Muscle of back (tissue), 11 donors: Measurements from ENCODE around the gene CIT. TPM values are rescaled to one million over a fixed set of nuclear protein-coding genes. Genes with fewer than 3 reads are reported as not detected.
A peak's percentile ranks its signal among the peaks of the same experiment; 100 is the strongest.

Source experiments
- DNase-seq, 3 donors: peaks; one replicate each; pipeline versions ENCODE4 v3.0.0 to v3.0.0-alpha.2; 2013
- polyA plus RNA-seq, 10 donors: library from polyadenylated mRNA; unstranded; fragments of 120-200 nt; gene quantifications; one replicate each; pipeline ENCODE4 v1.2.1, GENCODE V29; 2013; ENCODE audit not compliant: insufficient read length in 10 of 10

The CIT gene
- polyA plus RNA-seq, 10 donors: 7.1 to 13.5 (median 9.6) TPM

DNA sequence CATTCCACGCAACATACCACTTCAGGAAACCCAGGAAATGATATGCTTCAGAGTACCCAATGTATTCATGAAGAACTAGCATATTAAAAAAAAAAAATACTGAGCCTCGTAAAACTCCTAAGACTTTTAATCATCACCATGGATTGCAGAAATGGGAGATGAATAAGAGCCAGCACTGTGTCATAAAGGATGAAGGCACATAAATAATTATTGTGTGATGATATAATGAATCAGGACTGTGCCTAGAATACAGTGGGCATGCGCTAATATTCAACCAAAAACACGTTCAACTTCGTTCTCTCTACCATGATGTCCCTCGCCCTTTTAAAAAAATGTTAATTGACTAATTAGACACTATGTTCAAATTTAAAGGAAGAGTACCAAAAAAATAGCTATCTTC lies 68.7 kb downstream of the CIT start:
- DNase-seq: peak in 1 of 3 donors; percentile 13

DNA sequence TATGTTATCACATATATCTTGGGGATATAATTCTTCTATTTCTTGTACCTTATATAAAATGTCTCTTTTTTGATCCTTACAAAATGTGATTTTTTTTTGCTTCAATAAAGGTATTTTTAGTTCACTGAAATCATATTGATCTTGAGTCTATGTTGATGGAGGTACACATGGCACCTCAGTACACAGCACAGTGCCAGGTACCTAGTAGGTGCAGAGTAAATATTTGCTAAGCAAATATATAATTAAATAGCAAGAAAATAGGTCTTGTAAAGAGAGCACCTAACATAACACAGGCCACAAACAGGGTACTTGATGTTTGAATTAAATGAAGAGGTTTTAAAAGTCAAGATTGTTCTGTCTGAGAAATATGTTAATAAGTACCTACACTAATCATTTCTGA lies 69.7 kb downstream of the CIT start:
- no peak for DNase-seq

DNA sequence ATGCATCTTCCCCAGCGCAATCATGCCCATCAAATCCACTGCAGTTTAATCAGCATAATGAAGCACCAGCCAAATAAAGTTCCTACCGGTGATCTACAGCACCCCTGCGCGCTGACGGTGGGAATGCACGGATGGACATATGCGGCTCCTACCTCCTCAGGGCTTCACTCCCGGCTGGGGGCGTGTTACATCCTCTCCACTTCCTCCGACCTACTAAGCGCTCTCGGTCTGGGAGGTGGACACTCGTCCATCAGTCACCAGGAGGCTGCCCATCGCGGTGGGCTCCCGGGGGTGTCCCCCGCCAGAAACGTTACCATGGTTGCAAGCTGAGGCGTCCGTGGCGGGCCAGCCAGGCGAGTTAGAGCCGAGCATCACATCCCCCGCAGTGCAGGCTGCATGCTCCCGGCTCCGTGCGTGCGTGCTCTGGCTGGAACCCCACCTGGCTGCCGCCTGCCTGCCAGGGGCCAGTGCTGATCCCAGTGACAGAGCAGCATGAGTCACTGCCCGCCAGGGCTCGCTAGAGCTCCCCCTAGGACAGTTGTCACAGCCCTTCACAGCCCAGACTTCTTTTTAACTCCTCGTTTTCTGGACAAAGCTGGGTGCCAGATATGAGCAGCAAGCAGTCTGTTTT lies 73.0 kb downstream of the CIT start:
- DNase-seq: peak; percentile 62 to 83 (median 68)

DNA sequence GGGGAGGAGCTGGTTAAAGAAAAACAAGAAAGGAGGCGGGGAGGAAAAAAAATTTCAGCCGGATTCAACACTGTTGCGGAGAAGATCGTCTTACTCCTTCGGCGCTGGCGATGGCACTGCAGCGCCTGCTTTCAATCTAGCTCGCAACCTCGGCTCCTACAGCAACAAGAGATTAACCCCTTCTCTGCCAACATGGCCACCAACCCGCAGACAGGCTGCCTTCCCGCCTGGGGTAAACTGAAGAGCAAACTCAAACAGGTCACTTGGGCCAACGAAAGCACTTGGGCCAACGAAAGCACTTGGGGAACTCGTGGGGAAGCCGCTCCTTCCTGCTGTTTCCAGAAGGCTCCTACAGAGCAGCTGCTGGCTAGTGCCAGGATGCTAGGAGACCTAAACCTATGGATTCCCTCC lies 73.7 kb downstream of the CIT start:
- DNase-seq: peak; percentile 54 to 87 (median 76)

DNA sequence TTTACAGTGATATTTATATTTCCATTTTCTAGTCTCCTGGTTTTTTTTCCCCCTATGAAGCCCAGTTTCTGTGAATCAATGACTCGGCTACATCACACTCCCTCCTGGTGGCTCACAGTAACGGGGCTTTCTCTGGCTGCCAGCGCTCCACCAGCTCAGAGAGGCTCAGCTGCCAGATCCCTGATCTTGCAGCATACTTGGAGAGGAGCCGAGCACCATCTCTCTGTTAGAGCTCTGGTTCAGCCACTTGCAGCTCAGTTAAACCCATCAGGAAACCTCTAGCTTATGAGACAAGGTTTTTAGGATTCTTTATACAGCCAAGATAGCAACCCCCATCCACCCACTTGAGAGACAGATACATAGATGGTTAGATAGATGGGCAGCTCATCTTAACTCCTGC lies 74.6 kb downstream of the CIT start:
- peak in 2 of 3 donors; percentile 51 to 65 for DNase-seq

DNA sequence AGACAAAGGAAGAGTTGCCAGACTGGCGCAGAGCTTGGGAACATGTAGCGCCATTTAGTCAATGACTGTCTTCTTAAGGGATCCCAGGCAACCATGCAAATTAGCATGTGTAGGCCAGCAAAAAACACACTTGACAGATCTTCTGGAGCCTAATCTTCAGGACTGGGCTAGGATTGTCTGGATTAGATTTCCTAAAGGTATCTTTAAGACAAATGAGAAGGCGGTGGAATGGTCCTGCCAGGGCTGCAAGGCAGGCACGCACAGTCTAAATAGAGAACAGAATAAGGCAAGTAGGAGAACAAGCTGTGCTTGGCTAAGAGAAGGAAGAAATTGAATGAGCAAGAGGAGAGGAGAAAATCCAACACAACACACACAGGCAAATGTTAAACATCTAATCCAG lies 80.0 kb downstream of the CIT start:
- no peak for DNase-seq

DNA sequence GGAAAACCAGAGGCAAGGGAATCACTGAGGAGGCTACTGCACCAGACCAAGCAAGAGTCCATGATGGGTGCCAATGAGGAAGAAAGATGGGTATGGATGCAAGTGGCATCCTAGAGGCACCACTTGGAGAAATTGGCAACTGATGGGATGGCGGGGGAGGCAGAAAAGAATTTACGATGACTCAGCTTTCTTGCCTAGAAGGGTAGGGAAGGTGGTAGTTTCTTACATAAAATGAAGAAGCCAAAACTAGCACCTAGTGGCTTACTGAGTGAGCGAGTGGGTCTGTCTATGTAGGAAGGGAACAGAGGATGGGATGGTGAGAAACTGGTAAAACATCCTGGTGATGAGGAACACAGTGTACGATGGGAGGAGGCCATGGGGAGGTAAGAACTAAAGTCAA lies 80.8 kb downstream of the CIT start:
- no peak for DNase-seq

DNA sequence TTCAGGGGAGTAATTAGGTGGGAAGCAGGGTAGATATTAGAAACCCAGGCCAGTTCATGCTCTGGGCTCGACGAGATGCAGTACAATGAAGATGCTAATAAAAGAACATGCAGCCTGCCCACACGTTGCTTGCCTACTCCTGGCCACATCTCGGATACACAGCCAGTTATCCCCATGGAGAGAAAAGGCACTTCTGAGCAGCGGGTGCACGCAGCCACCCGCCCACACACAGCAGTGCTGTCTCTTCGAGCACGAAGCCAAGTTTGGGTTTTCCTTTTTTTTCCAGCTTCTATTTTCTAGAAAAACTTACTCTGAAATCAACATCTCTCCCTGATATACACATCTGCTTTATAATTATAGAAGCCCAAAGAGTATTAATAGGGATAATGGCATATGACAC lies 85.7 kb downstream of the CIT start:
- DNase-seq: no peak

DNA sequence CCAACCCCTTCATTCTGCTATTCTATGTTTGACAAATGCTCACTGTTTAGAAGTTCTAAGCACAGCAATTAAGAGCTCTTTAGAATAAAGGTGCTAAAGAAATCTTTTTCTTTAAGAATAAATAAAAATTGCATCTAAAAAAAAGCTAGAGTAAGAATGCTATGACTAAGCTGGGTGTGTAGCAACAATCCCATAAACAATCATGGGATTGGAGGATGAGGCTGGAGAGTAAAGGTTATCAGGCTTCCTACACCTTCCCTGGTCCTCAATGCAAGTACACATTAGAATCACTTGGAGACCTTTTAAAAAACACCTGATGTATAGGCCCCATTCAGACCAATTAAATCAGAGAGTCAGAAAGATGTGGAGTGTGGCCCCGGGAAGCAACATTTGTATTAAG lies 88.3 kb downstream of the CIT start:
- no peak for DNase-seq

DNA sequence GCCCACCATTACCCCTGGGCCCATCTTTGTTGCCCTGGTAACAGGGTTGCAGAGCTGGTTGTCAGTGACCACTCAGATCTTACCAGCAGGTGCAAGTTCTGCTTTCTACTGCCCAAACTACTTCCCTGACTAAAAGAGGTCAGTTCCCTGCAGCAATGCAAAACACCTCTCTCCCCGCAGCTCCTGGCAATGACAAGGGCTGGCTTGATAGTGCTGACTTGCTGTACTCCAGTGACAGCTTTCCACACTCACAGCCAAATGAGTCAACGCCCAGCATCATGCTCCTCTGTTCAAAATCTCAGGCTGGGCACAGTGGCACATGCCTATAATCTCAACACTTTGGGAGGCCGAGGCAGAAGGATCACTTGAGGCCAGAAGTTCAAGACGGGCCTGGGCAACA lies 90.6 kb downstream of the CIT start:
- no peak for DNase-seq

DNA sequence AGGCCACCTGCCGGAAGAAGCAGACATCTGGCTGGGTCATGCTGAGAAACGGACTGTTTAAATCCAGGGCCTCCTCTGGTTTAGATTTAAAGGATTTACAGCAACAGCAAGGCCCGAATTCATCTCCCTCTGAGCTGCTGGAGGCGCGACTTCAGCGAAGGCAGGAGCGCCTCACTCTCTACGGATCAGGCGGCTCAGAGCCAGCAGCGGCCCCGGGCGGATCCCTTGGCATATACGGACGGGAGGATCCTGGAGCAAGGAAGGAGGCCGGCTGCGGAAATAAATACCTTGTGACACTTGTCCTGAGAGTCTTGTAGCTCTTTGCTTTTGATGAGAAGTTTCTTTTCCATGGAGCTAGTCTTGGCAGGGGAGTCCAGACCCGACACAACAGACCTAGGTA lies 92.4 kb downstream of the CIT start:
- DNase-seq: no peak

DNA sequence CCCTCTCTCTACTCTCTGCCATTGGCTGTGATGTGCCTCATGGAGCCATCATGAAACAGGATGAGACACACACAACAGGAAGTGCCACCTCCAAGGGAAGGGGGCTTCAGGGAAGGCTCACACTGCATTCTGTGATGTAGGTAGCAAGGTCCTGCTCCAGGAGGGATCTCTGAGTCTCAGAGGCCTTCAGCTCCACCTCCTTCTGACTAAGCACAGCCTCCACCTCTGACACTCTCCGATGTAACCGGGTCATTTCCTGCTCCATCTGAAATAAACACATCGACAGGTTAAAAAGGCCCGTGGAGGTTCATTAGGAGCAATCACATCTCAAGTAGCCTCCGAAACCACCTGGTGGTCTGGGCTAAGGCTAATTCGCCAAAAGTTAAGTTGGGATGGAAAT lies 93.3 kb downstream of the CIT start:
- no peak for DNase-seq

DNA sequence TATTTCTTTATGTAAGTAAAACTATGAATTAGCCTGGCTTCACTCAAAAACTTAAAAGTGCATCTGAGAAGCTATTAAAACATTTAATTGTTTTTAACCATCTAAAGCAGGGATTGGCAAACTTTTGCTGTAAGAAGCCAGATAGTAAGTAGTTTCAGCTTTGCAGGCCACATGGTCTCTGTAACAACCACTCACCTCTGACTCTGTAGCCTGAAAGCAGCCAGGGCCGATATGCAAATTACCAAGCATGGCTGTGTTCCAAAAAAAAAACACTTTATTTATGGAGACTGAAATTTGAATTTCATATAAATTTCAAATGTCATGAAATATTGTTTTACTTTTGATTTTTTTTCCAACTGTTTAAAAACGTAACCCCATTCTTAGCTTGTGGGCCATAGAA lies 95.3 kb downstream of the CIT start:
- DNase-seq: no peak

DNA sequence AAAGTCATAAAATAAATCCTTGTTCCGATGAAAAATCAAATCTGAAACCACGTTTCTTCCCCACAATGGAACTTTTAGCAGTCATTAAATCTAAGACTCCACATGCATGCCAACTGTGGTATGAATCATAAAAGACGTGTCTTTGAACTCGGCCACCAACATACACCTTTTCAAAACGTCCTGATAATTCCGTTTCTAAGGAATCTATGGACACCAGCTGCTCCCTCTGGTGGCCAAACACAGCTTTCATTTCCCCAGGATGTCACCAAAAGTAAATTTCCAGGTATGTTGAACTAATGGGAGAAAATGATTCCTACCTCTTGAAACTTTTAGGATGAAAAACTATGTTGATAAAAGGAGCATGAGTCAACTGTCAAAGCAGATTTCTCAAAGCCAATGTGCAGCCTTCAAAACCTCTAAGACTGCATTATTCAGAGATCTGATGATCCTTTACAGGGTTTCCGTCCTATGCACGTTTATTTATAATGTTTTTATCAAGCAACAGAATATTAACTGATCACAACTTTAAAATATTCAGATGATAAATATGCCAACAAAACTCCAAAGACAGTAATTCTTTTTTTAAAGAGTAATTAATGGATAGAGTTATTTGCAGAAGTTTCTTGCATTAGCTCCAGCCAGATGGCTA lies 96.2 kb downstream of the CIT start:
- DNase-seq: peak in 2 of 3 donors; percentile 19 to 55

DNA sequence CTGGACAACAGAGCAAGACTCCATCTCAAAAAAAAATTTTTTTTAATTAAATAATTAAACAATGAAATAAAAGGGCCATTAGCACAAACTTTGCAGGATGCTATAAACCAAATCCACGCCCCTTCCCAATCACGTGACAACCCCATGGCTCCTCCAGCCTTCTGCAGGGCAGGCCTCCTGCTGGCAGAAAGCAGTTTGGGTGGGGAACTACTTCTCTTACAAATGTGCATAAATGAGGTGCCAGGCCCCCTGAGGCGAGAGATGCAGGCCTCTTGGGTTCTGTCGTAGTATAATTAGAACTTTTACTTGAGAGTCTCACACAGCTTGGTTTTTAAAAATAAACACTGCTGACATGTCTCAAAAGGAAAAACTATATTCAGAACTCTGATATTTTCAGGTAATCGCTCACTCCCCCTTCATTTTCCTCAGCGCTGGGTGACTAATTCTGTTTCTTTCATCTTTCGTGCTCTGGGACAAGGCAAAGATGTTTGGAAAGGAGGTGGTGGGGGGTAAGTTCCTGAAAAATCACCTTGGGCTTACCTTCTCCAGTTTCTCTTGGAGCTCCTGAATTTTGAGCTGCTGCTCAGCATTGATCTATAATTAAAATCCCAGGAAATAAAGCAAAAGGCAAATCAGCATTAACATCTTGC lies 101.7 kb downstream of the CIT start:
- DNase-seq: no peak

DNA sequence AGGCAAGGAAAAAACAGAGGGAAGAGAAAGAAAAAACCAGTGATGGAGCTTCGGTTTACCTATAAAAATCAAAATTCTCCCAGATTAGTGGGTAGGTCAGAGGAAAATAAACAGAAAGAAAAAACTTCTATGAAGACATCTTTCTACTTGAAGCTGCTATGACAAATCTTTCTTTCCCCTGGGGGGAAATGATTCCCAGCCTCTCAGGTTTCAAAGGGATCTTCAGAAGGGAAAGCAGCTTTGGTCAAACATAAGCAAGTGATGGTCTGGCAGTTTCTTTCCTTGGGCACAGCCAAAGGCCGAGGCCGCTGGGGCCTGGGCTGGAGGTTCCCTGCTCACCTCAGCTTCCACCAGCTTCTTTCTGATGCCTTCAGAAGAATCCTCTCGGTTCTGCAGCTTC lies 104.7 kb downstream of the CIT start:
- no peak for DNase-seq

DNA sequence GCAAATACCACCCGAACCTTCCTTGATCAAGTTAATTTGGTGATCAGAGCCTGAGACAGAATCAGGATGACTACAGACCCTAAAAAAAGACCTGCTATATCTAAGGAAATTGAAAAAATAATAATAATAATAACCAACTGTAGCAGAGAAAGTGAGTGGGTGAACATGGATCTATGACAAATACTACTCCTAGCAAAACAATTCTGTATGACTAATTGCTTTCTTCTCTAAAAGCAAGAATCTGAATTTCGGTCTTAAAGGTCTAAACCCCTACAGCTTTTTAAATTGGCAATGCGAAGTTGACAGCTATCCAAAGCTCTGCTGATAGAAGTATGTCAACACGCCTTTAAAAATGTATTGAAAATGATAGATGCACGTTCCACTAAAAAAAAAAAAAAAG lies 107.0 kb downstream of the CIT start:
- no peak for DNase-seq

DNA sequence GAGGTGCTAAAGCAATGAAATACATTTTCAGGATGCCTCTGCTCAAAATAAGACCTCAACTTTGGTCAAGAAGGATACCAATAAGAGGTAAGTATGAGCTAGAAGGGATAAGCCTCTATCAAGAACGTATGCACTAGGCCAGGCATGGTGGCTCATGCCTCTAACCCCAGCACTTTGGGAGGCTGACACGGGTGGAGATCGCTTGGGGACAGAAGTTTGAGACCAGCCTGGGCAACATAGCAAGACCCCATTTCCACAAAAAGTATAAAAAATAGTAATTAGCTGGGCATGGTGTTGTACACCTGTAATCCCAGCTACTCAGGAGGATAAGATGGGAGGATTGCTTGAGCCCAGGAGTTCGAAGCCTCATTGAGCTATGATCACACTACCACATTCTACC lies 114.5 kb downstream of the CIT start:
- no peak for DNase-seq

DNA sequence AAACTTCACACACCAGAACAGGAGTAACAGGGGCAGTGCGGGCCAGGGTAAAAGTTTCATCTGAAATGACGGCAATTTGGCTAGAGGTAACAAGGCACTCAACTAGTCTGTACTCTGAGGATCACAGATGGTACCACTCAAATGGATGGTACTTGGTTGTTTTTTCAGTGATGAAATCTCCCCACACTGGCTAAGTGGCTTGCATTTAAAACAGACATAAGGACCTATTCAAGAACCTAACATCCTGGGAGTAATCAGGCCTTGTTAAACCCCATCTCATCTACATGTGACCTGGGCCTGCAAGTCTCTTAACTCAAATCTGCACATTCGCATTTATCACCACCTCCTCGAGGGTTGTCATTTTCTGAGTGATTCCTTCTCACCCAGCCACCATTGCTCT lies 118.4 kb downstream of the CIT start:
- DNase-seq: no peak

DNA sequence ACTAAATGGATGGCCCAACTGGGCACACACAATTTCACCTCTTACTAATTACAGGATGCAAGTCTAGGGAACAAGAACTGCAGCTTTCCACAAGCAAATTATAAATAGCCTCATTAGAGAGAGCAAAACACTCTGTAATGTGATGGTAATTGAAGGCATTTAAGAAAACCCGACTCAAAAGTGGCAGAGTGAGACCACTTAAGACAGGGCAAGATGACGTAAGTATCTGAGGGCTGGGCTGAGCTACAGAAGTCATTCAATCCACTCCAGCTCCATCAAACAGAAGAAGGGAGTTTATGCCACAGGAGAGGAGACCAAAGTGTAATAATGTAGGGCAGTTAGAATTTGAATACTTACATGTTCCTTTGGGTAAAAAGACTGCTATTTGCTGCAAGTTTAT lies 118.9 kb downstream of the CIT start:
- DNase-seq: no peak

DNA sequence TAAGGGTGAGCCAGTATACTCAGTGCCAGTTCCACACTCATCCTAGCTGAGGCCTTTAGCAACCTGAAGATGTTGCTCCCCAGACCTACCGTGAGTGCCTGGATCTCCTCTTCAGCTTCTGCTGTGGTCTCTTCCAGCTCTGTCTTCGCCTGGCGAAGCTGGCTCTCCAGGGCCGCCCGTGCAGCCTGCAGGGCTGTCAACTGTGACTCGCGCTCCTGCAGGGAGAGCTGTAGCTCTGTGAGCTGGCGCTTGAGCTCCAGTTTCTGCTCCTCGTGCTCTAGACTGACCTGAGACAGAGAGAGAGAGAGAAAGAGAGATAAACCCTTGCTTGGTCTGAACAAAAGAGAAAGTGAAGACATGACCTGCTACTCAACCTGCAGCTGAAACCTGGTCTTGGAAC lies 125.2 kb downstream of the CIT start:
- DNase-seq: no peak

DNA sequence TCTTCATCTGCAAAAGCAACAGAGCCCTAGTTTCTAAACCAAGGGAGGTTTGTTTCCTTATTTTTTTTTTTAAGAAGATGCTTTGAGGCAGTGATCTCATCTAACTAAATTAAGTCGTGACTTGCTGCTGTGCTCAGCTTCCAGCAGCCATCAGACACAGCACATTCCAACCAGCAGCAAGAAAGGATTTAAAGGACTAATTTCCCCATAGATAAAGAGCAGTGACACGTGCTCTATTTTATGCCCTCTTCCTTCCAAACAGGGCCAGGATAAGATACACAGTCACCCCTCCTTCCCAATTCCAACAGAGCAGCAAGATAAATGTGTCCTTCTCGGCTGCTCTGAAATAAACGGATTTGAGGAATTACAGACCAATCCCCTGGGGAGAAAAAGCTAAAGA lies 127.5 kb downstream of the CIT start:
- no peak for DNase-seq

DNA sequence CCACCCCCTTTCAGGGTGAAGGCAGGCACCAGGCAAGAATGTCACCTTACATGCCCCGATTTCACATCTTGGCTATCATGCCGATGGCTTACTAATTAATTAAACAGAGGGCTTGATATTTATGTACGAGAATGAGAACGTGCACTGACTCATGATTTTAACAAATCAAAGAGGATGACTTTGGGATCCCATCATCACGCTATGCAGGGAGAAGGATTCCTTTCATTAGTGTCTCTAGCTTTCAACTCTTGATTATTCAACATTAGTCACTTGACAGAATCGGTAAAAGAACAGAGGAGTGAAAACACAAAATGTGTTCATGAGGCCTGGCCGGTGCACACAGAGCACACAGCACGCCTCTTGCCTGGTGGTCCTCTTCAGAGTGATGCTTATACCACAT lies 128.6 kb downstream of the CIT start:
- peak in 1 of 3 donors; percentile 7 for DNase-seq

DNA sequence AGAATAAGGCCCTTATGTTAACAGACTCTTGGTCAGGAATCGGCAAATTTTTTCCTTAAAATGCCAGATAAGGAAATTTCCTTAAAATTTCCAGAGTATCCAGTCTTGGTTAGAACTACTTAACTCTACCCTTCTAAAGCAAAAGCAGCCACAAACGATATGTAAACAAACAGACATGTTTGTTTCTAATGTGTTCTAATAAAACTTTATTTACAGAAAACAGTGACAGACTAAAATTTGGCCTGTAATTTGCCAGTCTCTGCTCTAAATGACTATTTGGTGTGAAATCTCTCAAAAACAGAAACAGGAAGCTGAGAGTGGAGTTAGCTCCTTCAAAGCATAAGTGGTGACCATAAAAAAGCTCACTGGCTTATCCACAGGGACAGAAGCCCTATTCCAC lies 131.0 kb downstream of the CIT start:
- no peak for DNase-seq
